ENCODE results near the gene MYADM. TPM values are rescaled to one million over a fixed set of nuclear protein-coding genes. Genes with fewer than 3 reads are reported as not detected.

Gene MYADM
- total RNA-seq, 1 donor from 2014 or later: 126 TPM

DNA sequence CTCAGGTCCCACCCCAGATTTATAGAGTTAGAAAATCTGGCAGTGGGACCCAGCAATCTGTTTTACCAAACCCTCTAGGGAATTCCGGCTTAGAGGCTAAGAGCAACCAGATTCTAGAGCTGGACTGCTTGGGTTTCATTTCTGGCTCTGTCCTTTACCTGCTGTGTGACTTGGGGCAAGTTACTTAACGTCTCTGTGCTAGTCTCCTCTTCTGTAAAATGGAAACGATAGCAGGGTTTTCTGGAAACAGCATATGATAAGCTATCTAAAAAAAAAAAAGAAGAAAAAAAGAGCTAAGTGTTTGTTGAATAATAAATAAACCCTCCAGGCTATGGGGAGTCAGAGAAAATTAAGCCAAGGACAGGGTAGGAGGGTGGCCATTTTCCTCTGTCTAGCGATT, 29.8 kb downstream of the MYADM start:
- intact Hi-C loops (cut with DNase I): no loop called here
- H3K27me3 ChIP-seq (ENCODE audit: low read depth): peaks cover 74% of the 10 kb centered on the region

GRCh38 chr19:53898166-53898565, 30.5 kb downstream of the MYADM start:
- intact Hi-C loops (cut with DNase I): no loop called here

More for the DNA sequence above, 29.8 kb downstream of the MYADM start:
- DNase-seq (no peak), ATAC-seq (no peak)
- Histone ChIP-seq H3K4me3 (no peak overlapping the region), H3K9me3 (no peaks in the 10 kb centered on the region), H3K36me3 (no peaks in the 10 kb centered on the region), H3K27ac (no peak overlapping the region), H3K4me1 (no peaks in the 10 kb centered on the region)
- TF ChIP-seq, protein P1, sequence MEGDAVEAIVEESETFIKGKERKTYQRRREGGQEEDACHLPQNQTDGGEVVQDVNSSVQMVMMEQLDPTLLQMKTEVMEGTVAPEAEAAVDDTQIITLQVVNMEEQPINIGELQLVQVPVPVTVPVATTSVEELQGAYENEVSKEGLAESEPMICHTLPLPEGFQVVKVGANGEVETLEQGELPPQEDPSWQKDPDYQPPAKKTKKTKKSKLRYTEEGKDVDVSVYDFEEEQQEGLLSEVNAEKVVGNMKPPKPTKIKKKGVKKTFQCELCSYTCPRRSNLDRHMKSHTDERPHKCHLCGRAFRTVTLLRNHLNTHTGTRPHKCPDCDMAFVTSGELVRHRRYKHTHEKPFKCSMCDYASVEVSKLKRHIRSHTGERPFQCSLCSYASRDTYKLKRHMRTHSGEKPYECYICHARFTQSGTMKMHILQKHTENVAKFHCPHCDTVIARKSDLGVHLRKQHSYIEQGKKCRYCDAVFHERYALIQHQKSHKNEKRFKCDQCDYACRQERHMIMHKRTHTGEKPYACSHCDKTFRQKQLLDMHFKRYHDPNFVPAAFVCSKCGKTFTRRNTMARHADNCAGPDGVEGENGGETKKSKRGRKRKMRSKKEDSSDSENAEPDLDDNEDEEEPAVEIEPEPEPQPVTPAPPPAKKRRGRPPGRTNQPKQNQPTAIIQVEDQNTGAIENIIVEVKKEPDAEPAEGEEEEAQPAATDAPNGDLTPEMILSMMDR (IDR thresholded peaks at IDR 0.05): no peak

DNA sequence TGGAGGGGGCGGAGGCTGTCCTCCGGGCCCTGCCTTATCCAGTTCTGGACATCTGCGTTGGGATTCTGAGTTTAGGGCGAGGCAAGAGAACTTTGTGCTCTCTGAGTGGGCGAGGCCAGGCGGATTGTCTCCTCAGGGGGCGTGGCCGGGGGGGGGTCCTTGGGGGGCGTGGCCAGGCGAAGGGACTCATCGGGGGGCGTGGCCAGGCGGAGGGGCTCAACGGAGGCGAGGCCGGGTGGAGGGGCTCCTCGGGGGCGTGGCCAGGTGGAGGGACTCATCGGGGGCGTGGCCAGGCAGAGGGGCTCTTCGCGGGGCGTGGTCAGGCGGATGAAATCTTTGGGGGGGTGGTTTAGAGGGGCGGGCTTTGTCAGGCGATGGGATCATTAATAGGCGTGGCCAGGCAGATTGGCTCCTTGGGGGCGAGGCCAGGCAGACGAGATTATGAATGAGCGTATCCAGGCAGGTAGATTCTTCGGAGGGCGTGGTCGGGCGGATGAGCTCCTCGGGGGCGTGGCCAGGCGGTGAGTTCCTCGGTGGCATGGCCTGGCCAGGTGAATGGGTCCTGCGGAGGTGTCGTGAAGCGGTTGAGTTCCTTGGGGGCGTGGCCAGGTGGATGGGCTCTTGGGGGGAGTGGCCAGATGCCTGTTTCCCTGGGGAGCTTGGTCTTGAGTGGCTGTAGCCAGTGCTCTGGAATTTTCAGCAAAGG, 31.1 kb downstream of the MYADM start:
- Histone ChIP-seq H3K27me3 (ENCODE audit: low read depth) (peaks cover 65% of the 10 kb centered on the region), H3K36me3 (no peaks in the 10 kb centered on the region), H3K9me3 (no peaks in the 10 kb centered on the region), H3K27ac (no peak overlapping the region), H3K4me1 (no peaks in the 10 kb centered on the region), H3K4me3 (no peak overlapping the region)
- intact Hi-C loops (cut with DNase I): no loop called here
- no peak for ATAC-seq
- TF ChIP-seq, protein P1 (IDR thresholded peaks at IDR 0.05): no peak
- no peak for DNase-seq

More at GRCh38 chr19:53898166-53898565, 30.5 kb downstream of the MYADM start:
- Histone ChIP-seq H3K36me3 (no peaks in the 10 kb centered on the region), H3K4me3 (no peak overlapping the region), H3K27ac (no peak overlapping the region), H3K27me3 (ENCODE audit: low read depth) (peaks cover 71% of the 10 kb centered on the region), H3K9me3 (no peaks in the 10 kb centered on the region), H3K4me1 (no peaks in the 10 kb centered on the region)
- no peak for DNase-seq
- TF ChIP-seq, protein P1 (IDR thresholded peaks at IDR 0.05): no peak
- no peak for ATAC-seq

DNA sequence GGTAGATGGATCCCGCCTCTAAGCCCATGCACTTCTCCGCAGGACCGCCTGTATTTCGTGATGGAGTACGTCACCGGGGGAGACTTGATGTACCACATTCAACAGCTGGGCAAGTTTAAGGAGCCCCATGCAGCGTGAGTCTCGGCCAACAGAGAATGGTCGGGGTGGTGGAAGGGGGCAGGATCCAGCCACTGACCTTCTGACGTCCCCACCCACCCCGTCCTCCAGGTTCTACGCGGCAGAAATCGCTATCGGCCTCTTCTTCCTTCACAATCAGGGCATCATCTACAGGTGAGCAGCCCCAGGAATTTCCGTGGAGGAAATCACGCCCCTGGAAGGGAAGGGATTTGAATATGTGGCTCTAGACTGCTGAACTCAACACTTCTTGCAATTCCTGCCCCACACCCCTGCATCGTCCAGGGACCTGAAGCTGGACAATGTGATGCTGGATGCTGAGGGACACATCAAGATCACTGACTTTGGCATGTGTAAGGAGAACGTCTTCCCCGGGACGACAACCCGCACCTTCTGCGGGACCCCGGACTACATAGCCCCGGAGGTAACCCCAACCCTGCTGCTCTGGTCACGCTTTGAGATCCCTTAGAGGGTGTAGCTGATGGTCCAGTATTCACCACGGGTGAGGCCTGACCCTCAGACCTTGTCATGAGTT, 32.6 kb downstream of the MYADM start:
- H3K4me1 ChIP-seq: no peaks in the 10 kb centered on the region
- ATAC-seq: no peak
- H3K27ac ChIP-seq: no peak overlapping the region
- H3K4me3 ChIP-seq: no peak overlapping the region
- H3K36me3 ChIP-seq: no peaks in the 10 kb centered on the region
- DNase-seq: no peak
- intact Hi-C loops (cut with DNase I): no loop called here
- peaks cover 61% of the 10 kb centered on the region for H3K27me3 ChIP-seq (ENCODE audit: low read depth)
- TF ChIP-seq, protein P1 (IDR thresholded peaks at IDR 0.05): no peak
- H3K9me3 ChIP-seq: no peaks in the 10 kb centered on the region

GRCh38 chr19:53903055-53903680, 35.5 kb downstream of the MYADM start:
- ATAC-seq (no peak), DNase-seq (no peak)
- Histone ChIP-seq H3K4me3 (no peak overlapping the region), H3K4me1 (peaks cover 13% of the 10 kb centered on the region), H3K27ac (no peak overlapping the region), H3K27me3 (ENCODE audit: low read depth) (peaks cover 59% of the 10 kb centered on the region), H3K36me3 (no peaks in the 10 kb centered on the region), H3K9me3 (no peaks in the 10 kb centered on the region)
- intact Hi-C loops (cut with DNase I): no loop called here
- TF ChIP-seq, protein P1 (IDR thresholded peaks at IDR 0.05): no peak
